ENCODE data around the gene ADAM23. TPM values are rescaled to one million over a fixed set of nuclear protein-coding genes. Genes with fewer than 3 reads are reported as not detected.
A peak's percentile ranks its signal among the peaks of the same experiment; 100 is the strongest.

ADAM23 gene
- total and polyA plus RNA-seq, 2 of the 13 experiments (the other 11 are each of a cell fraction or from before 2014, with no cell fraction given), result 0.04 TPM; not detected in 1

- intact Hi-C loops (cut with micrococcal nuclease; ENCODE audit: unreplicated experiment) (no loop called here), in situ Hi-C loops (cut with HindIII; ENCODE audit: extremely low pct_ligation_motif_present, low pct_unique_long_range_greater_than_20kb) (no loop called here)
- H3K9ac ChIP-seq (ENCODE audit: insufficient read depth, low read depth, low read length), result no peak within 1 kb of the TSS
- ChIA-PET CTCF (ENCODE audit: low intra/inter-chr PET ratio, low total read pairs) (no interaction called here), POLR2A (no interaction called here)
- no peaks in the 10 kb centered on the region for H4K20me1 ChIP-seq (ENCODE audit: insufficient read depth, low read length)
- peak; percentile 66 for ATAC-seq
- H3K9me3 ChIP-seq (ENCODE audit: low read length), result no peaks in the 10 kb centered on the region
- H3K27me3 ChIP-seq (ENCODE audit: control insufficient read depth in 1 of 2, insufficient read depth in 2 of 2, low read length in 2 of 2), result no peaks in the 10 kb centered on the region
- no peaks in the 10 kb centered on the region for H3K4me1 ChIP-seq (ENCODE audit: insufficient read depth, low read length)
- peak; percentile 21 for DNase-seq (ENCODE audit: low spot score)
- H2AFZ ChIP-seq (ENCODE audit: low read length), result no peak within 1 kb of the TSS
- no peak for FAIRE-seq
- WGBS (ENCODE audit: low lambda C conversion rate), result 65% methylated on average over 56 of the region's 56 CpGs
- no peak within 1 kb of the TSS for H3K27ac ChIP-seq (ENCODE audit: extremely low read length, insufficient read depth, low read length)
- H3K36me3 ChIP-seq (replicated peaks in 1 of 2; ENCODE audit: control insufficient read depth in 1 of 2, insufficient read depth in 2 of 2, low read length in 2 of 2), result no peaks in the 10 kb centered on the region
- no peaks in the 10 kb centered on the region for H3K79me2 ChIP-seq (ENCODE audit: insufficient read depth, low read length)
- H3K4me2 ChIP-seq (ENCODE audit: low read depth, low read length), result no peak within 1 kb of the TSS
- no TSS peak for BruUV-seq (replicated peaks)
- no peak within 1 kb of the TSS for H3K4me3 ChIP-seq (replicated peaks in 1 of 3; ENCODE audit: insufficient read depth in 1 of 3, low read depth in 2 of 3, low read length in 3 of 3)
- TF ChIP-seq ATAD3A (CRISPR knock-in tag; IDR thresholded peaks at IDR 0.05) (no peak), MIER2 (CRISPR knock-in tag; IDR thresholded peaks at IDR 0.05) (peak; percentile 96), SP140L (CRISPR knock-in tag; IDR thresholded peaks at IDR 0.05; ENCODE audit: borderline replicate concordance) (no peak), NFE2L1 (CRISPR knock-in tag; IDR thresholded peaks at IDR 0.05; ENCODE audit: borderline replicate concordance) (no peak), HOXD1 (CRISPR knock-in tag; IDR thresholded peaks at IDR 0.05) (no peak), ELK4 (CRISPR knock-in tag; IDR thresholded peaks at IDR 0.05; ENCODE audit: borderline replicate concordance) (no peak), NFYC (CRISPR knock-in tag; IDR thresholded peaks at IDR 0.05) (no peak), ZBTB33 (CRISPR knock-in tag; IDR thresholded peaks at IDR 0.05) (no peak), ZNF256 (CRISPR knock-in tag; conservative IDR thresholded peaks at IDR 0.05) (no peak), RFX3 (CRISPR knock-in tag; IDR thresholded peaks at IDR 0.05) (no peak), ERF (CRISPR knock-in tag; IDR thresholded peaks at IDR 0.05) (0 out of 2 replicates have a peak, but pooled peaks have one; percentile 64), ZSCAN9 (CRISPR knock-in tag; IDR thresholded peaks at IDR 0.05; ENCODE audit: borderline replicate concordance) (peak; percentile 90; the same call in 1 of the 2 replicates), MEIS1 (CRISPR knock-in tag; IDR thresholded peaks at IDR 0.05; ENCODE audit: borderline replicate concordance) (no peak), CBX5 (CRISPR knock-in tag; IDR thresholded peaks at IDR 0.05; ENCODE audit: borderline replicate concordance) (no peak), CENPX (CRISPR knock-in tag; IDR thresholded peaks at IDR 0.05) (no peak), NFYB (CRISPR knock-in tag; IDR thresholded peaks at IDR 0.05) (no peak)
- TF ChIP-seq, protein P1, sequence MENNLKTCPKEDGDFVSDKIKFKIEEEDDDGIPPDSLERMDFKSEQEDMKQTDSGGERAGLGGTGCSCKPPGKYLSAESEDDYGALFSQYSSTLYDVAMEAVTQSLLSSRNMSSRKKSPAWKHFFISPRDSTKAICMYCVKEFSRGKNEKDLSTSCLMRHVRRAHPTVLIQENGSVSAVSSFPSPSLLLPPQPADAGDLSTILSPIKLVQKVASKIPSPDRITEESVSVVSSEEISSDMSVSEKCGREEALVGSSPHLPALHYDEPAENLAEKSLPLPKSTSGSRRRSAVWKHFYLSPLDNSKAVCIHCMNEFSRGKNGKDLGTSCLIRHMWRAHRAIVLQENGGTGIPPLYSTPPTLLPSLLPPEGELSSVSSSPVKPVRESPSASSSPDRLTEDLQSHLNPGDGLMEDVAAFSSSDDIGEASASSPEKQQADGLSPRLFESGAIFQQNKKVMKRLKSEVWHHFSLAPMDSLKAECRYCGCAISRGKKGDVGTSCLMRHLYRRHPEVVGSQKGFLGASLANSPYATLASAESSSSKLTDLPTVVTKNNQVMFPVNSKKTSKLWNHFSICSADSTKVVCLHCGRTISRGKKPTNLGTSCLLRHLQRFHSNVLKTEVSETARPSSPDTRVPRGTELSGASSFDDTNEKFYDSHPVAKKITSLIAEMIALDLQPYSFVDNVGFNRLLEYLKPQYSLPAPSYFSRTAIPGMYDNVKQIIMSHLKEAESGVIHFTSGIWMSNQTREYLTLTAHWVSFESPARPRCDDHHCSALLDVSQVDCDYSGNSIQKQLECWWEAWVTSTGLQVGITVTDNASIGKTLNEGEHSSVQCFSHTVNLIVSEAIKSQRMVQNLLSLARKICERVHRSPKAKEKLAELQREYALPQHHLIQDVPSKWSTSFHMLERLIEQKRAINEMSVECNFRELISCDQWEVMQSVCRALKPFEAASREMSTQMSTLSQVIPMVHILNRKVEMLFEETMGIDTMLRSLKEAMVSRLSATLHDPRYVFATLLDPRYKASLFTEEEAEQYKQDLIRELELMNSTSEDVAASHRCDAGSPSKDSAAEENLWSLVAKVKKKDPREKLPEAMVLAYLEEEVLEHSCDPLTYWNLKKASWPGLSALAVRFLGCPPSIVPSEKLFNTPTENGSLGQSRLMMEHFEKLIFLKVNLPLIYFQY (CRISPR knock-in tag; IDR thresholded peaks at IDR 0.05; ENCODE audit: borderline replicate concordance), result 0 out of 2 replicates have a peak, but pooled peaks have one; percentile 38
These were observed 199.0 kb downstream of the ADAM23 start, which contains the start of gene FAM237A for GRCh38 chr2:206642075-206643025. Gene FAM237A (plus strand): TSS chr2:206642487. CDS start chr2:206644237, 1,750 bp downstream.

Measured in HepG2 (cell line).